Progenitor cell of endocrine pancreas (in vitro differentiated cells): ENCODE measurements around the gene PTPRT. TPM values are rescaled to one million over a fixed set of nuclear protein-coding genes. Genes with fewer than 3 reads are reported as not detected.

ENCODE experiments used
- DNase-seq: peaks from one replicate; pipeline ENCODE4 v3.0.0; 2021; ENCODE audit warnings: low spot score; ENCODE audit not compliant: unreplicated experiment
- H3K27ac Mint-ChIP-seq: 2 replicates; pipeline ENCODE4 v1.8.0; 2021; ENCODE audit warnings: mild to moderate bottlenecking, moderate library complexity, mixed read lengths
- H3K27me3 Mint-ChIP-seq: 2 replicates; pipeline ENCODE4 v1.8.0; 2021; ENCODE audit warnings: mixed read lengths
- H3K36me3 Mint-ChIP-seq: 2 replicates; pipeline ENCODE4 v1.8.0; 2022; ENCODE audit warnings: mixed read lengths; ENCODE audit not compliant: insufficient read depth
- H3K4me1 Mint-ChIP-seq: 2 replicates; pipeline ENCODE4 v1.8.0; 2021; ENCODE audit warnings: low read depth, mixed read lengths
- H3K4me3 Mint-ChIP-seq: 2 replicates; pipeline ENCODE4 v1.8.0; 2021; ENCODE audit warnings: low read depth, mild to moderate bottlenecking, moderate library complexity, mixed read lengths
- H3K9me3 Mint-ChIP-seq: 2 replicates; pipeline ENCODE4 v1.8.0; 2021; ENCODE audit warnings: low read depth, mixed read lengths
- CTCF ChIP-seq: fragments of 200-600 bp; sonication (generic); IDR thresholded peaks from one replicate; pipeline ENCODE4 v1.5.0; 2021; ENCODE audit warnings: antibody characterized with exemption, mild to moderate bottlenecking; ENCODE audit not compliant: unreplicated experiment
- total RNA-seq: library from RNA; stranded (reverse); gene quantifications from 2 replicates; pipeline ENCODE4 v1.2.1, GENCODE V29; 2021

The PTPRT gene
- total RNA-seq, 1 donor from 2014 or later: 65.9 TPM

GRCh38 chr20:42531508-42531961 is 658.2 kb downstream of the PTPRT start:
- no peak overlapping the region for H3K27ac Mint-ChIP-seq
- TF ChIP-seq CTCF: no peak
- no peaks in the 10 kb centered on the region for H3K27me3 Mint-ChIP-seq
- no peaks in the 10 kb centered on the region for H3K36me3 Mint-ChIP-seq
- no peak for DNase-seq
- peaks cover 8% of the 10 kb centered on the region for H3K4me1 Mint-ChIP-seq
- peaks cover 2% of the 10 kb centered on the region for H3K9me3 Mint-ChIP-seq
- H3K4me3 Mint-ChIP-seq: no peak overlapping the region

- no peak overlapping the region for H3K4me3 Mint-ChIP-seq
- H3K4me1 Mint-ChIP-seq: peaks cover 8% of the 10 kb centered on the region
- H3K36me3 Mint-ChIP-seq: no peaks in the 10 kb centered on the region
- no peak for DNase-seq
- peaks cover 6% of the 10 kb centered on the region for H3K9me3 Mint-ChIP-seq
- H3K27ac Mint-ChIP-seq: no peak overlapping the region
- H3K27me3 Mint-ChIP-seq: no peaks in the 10 kb centered on the region
- TF ChIP-seq CTCF: peak; percentile 76
Measured at GRCh38 chr20:42530855-42531448, 658.8 kb downstream of the PTPRT start.

DNA sequence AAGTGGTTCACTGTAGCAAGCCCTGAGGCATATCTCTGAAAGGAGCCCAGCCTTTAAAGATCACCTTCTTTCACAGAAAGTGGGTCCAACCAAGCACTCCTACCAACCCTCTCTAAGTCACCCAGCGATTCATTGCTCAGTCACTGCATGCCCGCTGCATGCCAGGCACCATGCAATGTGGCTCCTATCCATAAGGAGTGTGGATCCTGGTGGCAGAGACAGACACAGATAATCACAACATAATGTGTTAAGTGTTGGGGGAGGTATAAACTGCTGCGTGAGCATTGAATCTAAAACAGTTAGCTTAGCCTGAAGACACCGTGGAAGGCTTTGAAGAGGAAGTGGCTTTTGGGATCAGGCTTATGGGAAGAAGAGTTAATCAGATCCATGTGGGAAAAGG is 659.5 kb downstream of the PTPRT start:
- peaks cover 6% of the 10 kb centered on the region for H3K9me3 Mint-ChIP-seq
- no peak for DNase-seq
- no peak overlapping the region for H3K27ac Mint-ChIP-seq
- no peak overlapping the region for H3K4me3 Mint-ChIP-seq
- no peaks in the 10 kb centered on the region for H3K36me3 Mint-ChIP-seq
- no peak for TF ChIP-seq CTCF
- H3K4me1 Mint-ChIP-seq: peaks cover 8% of the 10 kb centered on the region
- H3K27me3 Mint-ChIP-seq: no peaks in the 10 kb centered on the region

DNA sequence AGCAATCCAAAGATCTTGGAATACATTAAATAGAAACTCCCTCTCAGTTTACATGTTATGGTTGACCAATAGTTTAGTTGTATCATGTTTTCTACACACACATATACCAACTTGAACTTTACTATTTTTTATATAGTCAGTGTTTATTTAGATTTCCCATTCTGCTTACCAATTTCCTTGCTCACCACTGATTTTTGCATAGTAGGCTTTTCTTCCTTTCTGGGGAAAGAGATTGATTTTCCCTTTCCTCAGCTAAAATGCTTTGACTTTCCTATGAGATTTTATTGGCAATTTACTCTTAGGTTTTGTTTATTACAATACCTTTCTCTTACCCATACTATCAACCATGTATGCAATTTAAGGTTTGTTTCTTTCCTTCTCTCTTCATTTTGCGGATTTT is 665.6 kb downstream of the PTPRT start:
- TF ChIP-seq CTCF: no peak
- Mint-ChIP-seq H3K4me1 (peaks cover 3% of the 10 kb centered on the region), H3K4me3 (no peak overlapping the region), H3K27me3 (no peaks in the 10 kb centered on the region), H3K9me3 (peaks cover 15% of the 10 kb centered on the region), H3K27ac (no peak overlapping the region), H3K36me3 (peaks cover 1% of the 10 kb centered on the region)
- DNase-seq: no peak

DNA sequence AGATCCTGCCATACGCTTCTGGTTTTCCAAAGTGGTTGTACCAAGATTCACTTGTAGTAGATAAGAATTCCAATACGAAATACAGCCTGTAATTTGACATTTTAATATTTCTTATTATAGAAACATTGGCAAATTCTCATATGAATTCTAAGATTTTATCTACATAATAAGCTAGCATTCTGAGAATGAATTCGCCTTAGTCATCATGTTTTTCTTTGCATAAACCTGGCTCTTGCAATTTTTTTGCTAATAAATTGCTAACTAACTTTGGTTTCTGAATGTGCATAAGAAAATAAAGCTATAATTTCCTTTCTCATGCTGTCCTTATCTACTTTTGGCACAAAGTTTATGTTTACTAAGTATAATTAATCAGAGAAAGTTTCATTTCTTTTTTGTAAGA is 673.0 kb downstream of the PTPRT start:
- Mint-ChIP-seq H3K4me3 (no peak overlapping the region), H3K27ac (no peak overlapping the region), H3K9me3 (peaks cover 9% of the 10 kb centered on the region), H3K4me1 (peaks cover 8% of the 10 kb centered on the region), H3K36me3 (no peaks in the 10 kb centered on the region), H3K27me3 (no peaks in the 10 kb centered on the region)
- no peak for DNase-seq
- TF ChIP-seq CTCF: no peak
